HG03575 (cell line): Measurements from ENCODE around the gene FOXR1.

ENCODE experiments used
- ATAC-seq: cut with Tn5 transposase; IDR thresholded peaks from one replicate; pipeline ENCODE4 v1.9.1; 2021; ENCODE audit not compliant: unreplicated experiment, insufficient number of reproducible peaks, low FRiP score; ENCODE audit errors: extremely low read depth

The FOXR1 gene

GRCh38 chr11:118971646-118972045 is at the start of gene FOXR1:
FOXR1 (plus strand) TSS chr11:118971761; CDS start chr11:118971932, 171 bp downstream.
- ATAC-seq: no peak

GRCh38 chr11:118921929-118922744 is 49.4 kb upstream of the FOXR1 start:
- no peak for ATAC-seq

- no peak for ATAC-seq
These were observed 48.6 kb upstream of the FOXR1 start for GRCh38 chr11:118922745-118923627.

- ATAC-seq: no peak
These were observed 47.6 kb upstream of the FOXR1 start for GRCh38 chr11:118923721-118924587.

GRCh38 chr11:118924591-118925585 is 46.7 kb upstream of the FOXR1 start:
- no peak for ATAC-seq

- ATAC-seq: no peak
These were observed 43.9 kb upstream of the FOXR1 start for GRCh38 chr11:118927554-118928100.

- no peak for ATAC-seq
These were observed 43.3 kb upstream of the FOXR1 start for GRCh38 chr11:118928101-118928869.

- no peak for ATAC-seq
These were observed 42.6 kb upstream of the FOXR1 start for GRCh38 chr11:118928870-118929500.

- ATAC-seq: no peak
These were observed 42.0 kb upstream of the FOXR1 start for GRCh38 chr11:118929501-118930093.

GRCh38 chr11:118930094-118930712 is 41.4 kb upstream of the FOXR1 start:
- no peak for ATAC-seq

- no peak for ATAC-seq
These were observed 40.0 kb upstream of the FOXR1 start for GRCh38 chr11:118931571-118931970.

- ATAC-seq: no peak
These were observed 38.1 kb upstream of the FOXR1 start for GRCh38 chr11:118933486-118933885.

- ATAC-seq: no peak
These were observed 36.2 kb upstream of the FOXR1 start for GRCh38 chr11:118935376-118935775.

- ATAC-seq: no peak
These were observed 32.8 kb upstream of the FOXR1 start for GRCh38 chr11:118938491-118939403.

GRCh38 chr11:118939404-118939915 is 32.1 kb upstream of the FOXR1 start:
- ATAC-seq: no peak
